IPS-18a (cell line): Measurements from ENCODE around the gene FGF14.

Experiments used
- H3K27ac ChIP-seq: one replicate; pipeline ENCODE4 v1.5.1; 2013; ENCODE audit warnings: low read length
- H3K27me3 ChIP-seq: one replicate; pipeline ENCODE4 v1.6.1; 2013; ENCODE audit warnings: mild to moderate bottlenecking, low read length; ENCODE audit not compliant: control insufficient read depth, insufficient read depth
- H3K36me3 ChIP-seq: one replicate; pipeline ENCODE4 v1.6.1; 2013; ENCODE audit warnings: low read depth, low read length; ENCODE audit not compliant: control insufficient read depth
- H3K4me1 ChIP-seq: one replicate; pipeline ENCODE4 v1.6.1; 2013; ENCODE audit warnings: low read depth, low read length; ENCODE audit not compliant: control insufficient read depth
- H3K4me3 ChIP-seq: one replicate; pipeline ENCODE4 v1.5.1; 2013; ENCODE audit warnings: low read length
- H3K9ac ChIP-seq: one replicate; pipeline ENCODE4 v1.6.1; 2013; ENCODE audit warnings: mild to moderate bottlenecking, low read length, moderate library complexity
- H3K9me3 ChIP-seq: one replicate; pipeline ENCODE4 v1.6.1; 2013; ENCODE audit warnings: low read depth, low read length; ENCODE audit not compliant: control insufficient read depth

FGF14 gene

DNA sequence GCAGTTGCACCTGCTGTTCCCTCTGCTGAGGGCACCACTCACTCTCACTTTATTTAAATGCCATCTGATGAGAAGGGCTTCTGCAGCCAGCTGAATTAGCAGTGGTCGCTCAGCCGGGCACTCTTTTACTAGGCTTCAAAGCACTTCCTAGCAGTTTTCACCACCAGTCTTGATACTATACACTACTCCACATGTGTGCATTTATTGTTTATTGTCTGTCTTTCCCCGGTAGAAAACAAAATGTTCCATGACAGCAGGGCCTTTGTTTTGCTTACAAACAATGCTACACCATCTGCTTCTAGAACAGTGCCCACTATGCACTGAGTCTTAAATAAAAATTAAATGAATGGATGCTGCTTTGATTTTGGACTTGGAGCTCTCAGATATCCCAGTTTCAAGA is 404.9 kb downstream of the FGF14 start:
- no peak overlapping the region for H3K27ac ChIP-seq
- H3K27me3 ChIP-seq = no peaks in the 10 kb centered on the region
- H3K4me3 ChIP-seq = no peak overlapping the region
- H3K4me1 ChIP-seq = no peaks in the 10 kb centered on the region
- H3K9ac ChIP-seq = no peak overlapping the region
- no peaks in the 10 kb centered on the region for H3K9me3 ChIP-seq
- no peaks in the 10 kb centered on the region for H3K36me3 ChIP-seq

DNA sequence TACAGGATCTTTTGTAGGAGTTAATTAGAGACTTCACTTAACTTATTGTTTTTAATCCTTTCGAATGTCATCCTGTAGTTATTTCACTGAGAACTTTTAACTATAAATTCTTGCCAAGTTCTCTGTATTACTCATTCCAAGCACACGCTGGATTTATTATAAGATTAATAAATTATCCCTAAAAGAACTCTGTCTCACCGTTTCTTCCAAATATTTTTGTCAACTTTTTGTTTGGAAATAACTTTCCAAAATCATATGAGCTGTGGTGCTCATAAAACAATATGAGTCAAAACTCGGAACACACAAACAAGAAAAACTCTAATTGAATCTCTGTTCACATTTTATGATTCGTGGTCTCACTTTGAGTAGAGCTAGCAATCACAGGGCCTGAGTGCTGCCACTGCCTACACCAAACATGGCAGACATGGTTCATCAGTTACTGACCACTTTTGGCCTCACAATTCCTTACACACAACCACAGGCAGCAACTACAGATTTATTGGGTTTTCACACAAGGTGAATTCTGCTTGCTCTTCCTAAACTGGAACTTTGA is 412.0 kb downstream of the FGF14 start:
- H3K4me3 ChIP-seq = no peak overlapping the region
- no peaks in the 10 kb centered on the region for H3K27me3 ChIP-seq
- H3K9ac ChIP-seq = no peak overlapping the region
- no peaks in the 10 kb centered on the region for H3K9me3 ChIP-seq
- H3K27ac ChIP-seq = no peak overlapping the region
- H3K36me3 ChIP-seq = no peaks in the 10 kb centered on the region
- no peaks in the 10 kb centered on the region for H3K4me1 ChIP-seq

DNA sequence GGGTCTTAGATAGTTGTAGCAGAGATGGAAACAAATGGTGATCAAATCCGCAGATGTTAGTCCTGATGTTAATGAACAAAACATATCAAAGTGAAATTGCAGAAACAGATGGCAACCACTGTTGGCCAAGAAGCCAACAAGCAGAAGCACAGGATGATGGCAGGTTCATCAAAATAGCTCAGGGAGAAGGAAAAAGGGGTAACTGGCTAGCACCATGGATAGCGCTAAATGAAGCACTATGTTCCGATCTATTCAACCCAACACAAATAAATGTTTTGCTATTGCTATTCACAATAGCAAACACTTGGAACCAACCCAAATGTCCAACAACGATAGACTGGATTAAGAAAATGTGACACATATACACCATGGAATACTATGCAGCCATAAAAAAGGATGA is 413.7 kb downstream of the FGF14 start:
- Histone ChIP-seq H3K4me1 (no peaks in the 10 kb centered on the region), H3K9me3 (no peaks in the 10 kb centered on the region), H3K27ac (no peak overlapping the region), H3K36me3 (no peaks in the 10 kb centered on the region), H3K27me3 (no peaks in the 10 kb centered on the region), H3K4me3 (no peak overlapping the region), H3K9ac (no peak overlapping the region)

DNA sequence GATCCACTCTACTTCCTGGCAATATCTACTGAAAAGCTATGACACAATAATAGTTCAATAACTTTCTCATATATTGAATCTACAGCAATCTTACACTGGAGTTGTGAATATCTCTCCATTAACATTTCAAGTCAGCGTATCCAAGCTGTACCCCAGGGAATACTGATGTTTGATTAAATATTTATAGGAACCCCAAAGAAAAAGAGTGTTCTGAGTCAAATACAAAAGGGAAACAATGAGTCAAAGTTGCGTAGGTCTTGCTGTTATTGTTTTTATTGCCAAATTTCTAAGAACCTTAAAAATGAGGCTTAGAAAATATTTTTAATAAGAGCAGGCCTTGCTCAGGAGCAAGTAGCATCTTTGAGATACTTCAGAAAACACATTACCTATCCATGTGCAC is 415.5 kb downstream of the FGF14 start:
- Histone ChIP-seq H3K27me3 (no peaks in the 10 kb centered on the region), H3K9me3 (no peaks in the 10 kb centered on the region), H3K27ac (no peak overlapping the region), H3K4me1 (no peaks in the 10 kb centered on the region), H3K9ac (no peak overlapping the region), H3K4me3 (no peak overlapping the region), H3K36me3 (no peaks in the 10 kb centered on the region)

DNA sequence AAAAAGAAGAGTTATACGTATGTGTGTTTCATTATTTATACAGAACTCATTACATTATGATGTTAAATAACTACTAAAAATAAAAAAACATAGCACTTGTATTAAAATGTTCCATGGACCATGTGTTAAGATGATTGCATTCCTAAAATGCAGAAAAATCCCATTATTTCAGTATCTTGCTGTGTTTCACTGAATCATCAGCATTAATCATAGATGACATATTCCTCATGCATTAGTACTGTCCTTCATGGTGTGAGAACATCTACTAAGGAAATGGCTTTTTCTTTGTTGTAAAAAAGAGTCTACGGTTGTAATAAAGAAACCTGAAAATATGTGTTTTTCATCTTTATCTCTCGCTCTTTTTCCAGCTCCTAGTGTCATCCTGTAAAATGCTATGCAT is 416.5 kb downstream of the FGF14 start:
- Histone ChIP-seq H3K9me3 (no peaks in the 10 kb centered on the region), H3K27ac (no peak overlapping the region), H3K9ac (no peak overlapping the region), H3K4me3 (no peak overlapping the region), H3K27me3 (no peaks in the 10 kb centered on the region), H3K36me3 (no peaks in the 10 kb centered on the region), H3K4me1 (no peaks in the 10 kb centered on the region)

DNA sequence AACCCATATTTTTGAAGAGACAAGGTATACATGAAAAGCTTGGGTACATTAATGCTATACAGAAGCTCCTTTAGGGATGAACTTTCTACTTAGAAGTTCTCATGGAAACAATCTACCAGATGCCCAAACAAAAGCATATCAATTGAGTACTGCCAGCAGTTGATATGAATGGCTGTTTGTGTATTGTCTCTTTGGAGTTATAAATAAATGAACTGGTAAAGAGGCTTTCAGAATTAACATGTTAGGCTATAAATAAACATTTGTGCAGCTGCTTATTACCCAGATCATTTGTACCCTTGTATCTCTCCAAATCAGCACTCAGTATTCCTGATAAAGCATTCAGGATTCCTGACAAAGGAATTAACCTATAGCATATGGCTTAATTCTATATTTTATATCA is 418.9 kb downstream of the FGF14 start:
- no peak overlapping the region for H3K9ac ChIP-seq

DNA sequence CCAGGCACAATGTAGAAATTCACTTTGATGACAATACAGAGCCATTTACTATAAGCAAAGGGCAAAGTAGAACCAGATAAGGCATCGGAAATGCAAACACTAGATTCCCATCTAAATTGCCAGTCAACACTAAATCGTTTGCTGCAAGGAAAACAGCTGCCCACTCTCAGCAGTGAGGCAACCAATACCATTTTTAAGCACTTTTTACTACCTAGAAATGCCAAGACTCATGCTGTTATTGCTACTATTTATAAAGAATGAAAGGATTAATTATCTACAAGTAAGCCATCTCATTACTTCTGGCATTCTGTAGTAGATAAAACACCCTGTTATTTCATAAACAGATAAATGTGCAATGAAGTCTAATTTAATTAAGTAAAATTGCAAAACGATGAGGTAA is 422.0 kb downstream of the FGF14 start:
- no peaks in the 10 kb centered on the region for H3K27me3 ChIP-seq
- H3K9me3 ChIP-seq = no peaks in the 10 kb centered on the region
- H3K9ac ChIP-seq = no peak overlapping the region
- no peaks in the 10 kb centered on the region for H3K4me1 ChIP-seq
- H3K36me3 ChIP-seq = no peaks in the 10 kb centered on the region
- no peak overlapping the region for H3K27ac ChIP-seq
- no peak overlapping the region for H3K4me3 ChIP-seq

More for the DNA sequence above, 418.9 kb downstream of the FGF14 start:
- Histone ChIP-seq H3K4me3 (no peak overlapping the region), H3K9me3 (no peaks in the 10 kb centered on the region), H3K36me3 (no peaks in the 10 kb centered on the region), H3K27ac (no peak overlapping the region), H3K27me3 (no peaks in the 10 kb centered on the region), H3K4me1 (no peaks in the 10 kb centered on the region)

DNA sequence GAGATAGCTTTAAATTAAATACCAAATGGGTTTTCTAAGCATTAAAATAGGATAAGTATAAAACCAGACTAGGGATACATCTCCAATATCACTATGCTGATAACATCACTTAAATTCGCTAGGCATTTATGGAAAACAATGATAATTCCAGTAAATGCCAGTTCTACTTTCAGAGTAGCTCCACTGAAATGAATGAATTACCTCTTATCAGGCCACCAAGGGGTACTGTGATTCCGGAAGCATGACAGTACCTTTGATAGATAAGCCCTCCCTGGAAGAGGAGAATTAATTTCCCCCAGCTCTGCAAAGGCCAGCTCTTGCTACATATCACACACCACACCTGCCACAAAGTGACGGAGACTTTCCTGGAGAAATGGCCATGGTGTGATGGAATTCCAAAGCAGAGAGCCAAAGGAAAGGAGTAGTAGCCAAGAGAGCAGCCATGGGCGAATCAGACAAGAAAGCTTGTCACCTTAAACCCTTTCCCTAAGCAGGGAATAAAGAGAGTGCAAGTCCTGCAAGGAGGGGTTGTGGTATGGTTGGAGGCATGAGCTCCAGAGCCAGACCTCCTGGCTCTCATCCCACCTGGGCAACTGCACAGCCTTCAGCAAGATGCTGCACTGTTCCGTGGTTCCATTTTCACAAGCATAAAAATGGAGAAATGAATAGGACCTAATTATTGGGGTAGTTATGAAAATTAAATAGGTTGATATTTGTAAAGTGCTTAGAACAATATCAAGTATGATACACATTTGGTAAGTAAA is 423.1 kb downstream of the FGF14 start:
- Histone ChIP-seq H3K27me3 (no peaks in the 10 kb centered on the region), H3K4me3 (no peak overlapping the region), H3K4me1 (no peaks in the 10 kb centered on the region), H3K27ac (no peak overlapping the region), H3K36me3 (no peaks in the 10 kb centered on the region), H3K9me3 (no peaks in the 10 kb centered on the region), H3K9ac (no peak overlapping the region)

DNA sequence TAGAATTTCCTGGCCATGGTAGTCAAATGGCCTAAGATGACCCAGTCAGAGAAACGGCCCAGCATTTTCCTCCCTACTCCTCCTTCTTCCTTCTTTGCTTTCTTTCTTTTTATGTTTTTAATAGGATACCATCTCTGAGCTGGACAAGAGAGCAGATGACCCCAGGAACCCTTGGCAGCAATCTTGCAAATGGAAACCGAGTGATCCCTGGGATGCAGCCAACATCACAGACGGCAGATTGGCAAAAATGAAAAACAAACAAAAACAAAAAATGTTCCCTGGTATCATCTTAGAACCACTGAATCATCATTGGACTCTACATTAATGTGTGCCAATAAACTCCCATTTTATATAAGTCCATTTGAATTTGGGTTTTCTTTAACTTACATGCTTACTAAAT is 424.4 kb downstream of the FGF14 start:
- no peaks in the 10 kb centered on the region for H3K36me3 ChIP-seq
- no peaks in the 10 kb centered on the region for H3K9me3 ChIP-seq
- H3K27ac ChIP-seq = no peak overlapping the region
- H3K9ac ChIP-seq = no peak overlapping the region
- H3K27me3 ChIP-seq = no peaks in the 10 kb centered on the region
- no peak overlapping the region for H3K4me3 ChIP-seq
- H3K4me1 ChIP-seq = no peaks in the 10 kb centered on the region

DNA sequence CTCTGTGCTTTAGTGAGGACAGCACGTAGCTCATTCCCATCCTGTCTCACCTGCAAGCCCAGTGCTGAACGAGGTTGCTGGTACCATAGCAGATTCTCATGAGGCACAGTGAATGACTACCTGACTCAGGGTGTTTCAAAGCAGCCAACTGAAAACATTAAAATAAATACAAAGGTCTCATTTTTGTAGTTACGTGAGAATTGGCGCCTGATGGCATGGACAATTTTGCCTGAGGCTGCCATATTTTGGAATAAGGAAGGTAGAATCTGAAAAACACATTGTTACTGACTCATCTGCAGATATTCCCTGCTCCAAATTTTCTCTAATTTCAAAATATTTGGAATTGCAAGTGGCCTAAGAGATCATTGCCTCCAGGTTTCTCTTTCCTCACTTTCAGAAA is 429.7 kb downstream of the FGF14 start:
- Histone ChIP-seq H3K9ac (no peak overlapping the region), H3K4me3 (no peak overlapping the region), H3K27ac (no peak overlapping the region), H3K4me1 (peaks cover 6% of the 10 kb centered on the region), H3K36me3 (no peaks in the 10 kb centered on the region), H3K27me3 (no peaks in the 10 kb centered on the region), H3K9me3 (no peaks in the 10 kb centered on the region)

DNA sequence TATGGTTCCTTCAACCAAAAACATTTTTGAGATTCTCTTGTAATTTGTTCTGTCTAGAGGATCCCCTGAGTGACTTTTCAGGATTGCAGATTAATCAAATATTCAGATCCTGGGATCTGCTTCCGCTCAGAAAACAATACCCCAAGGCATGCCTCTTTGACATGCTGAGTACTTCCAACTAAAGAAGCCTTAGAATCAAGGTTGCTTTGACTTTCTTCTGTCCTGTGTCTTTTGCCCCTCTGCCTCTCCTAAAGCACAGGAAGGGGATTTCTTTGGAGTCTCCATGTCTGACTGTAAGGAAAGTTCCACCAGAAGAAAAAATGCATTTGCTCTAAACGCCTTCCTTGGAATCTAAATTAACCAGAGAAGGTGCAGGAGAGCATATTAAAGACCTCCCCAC is 431.5 kb downstream of the FGF14 start:
- Histone ChIP-seq H3K9ac (no peak overlapping the region), H3K27ac (no peak overlapping the region), H3K9me3 (no peaks in the 10 kb centered on the region), H3K4me3 (no peak overlapping the region), H3K36me3 (no peaks in the 10 kb centered on the region), H3K27me3 (no peaks in the 10 kb centered on the region), H3K4me1 (peaks cover 6% of the 10 kb centered on the region)

DNA sequence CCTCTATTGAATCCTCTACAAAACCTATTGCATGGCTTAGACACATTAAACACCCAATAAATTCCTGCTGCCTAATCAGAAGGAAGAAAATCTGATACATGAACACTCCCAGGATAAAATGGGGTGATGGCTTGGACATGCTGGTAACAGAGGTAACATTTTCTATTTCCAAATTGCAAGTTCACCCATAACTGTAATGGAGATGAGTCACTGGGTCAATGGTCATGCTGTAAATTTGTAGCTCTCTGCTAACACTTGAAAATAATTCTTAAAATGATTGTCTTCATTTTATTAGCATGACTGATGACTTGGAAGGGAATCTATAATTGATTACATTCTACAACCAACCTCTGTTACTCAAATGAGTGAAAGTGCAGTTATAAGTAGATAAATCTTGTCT is 434.1 kb downstream of the FGF14 start:
- Histone ChIP-seq H3K9me3 (no peaks in the 10 kb centered on the region), H3K4me3 (no peak overlapping the region), H3K4me1 (peaks cover 6% of the 10 kb centered on the region), H3K9ac (no peak overlapping the region), H3K27ac (no peak overlapping the region), H3K27me3 (no peaks in the 10 kb centered on the region), H3K36me3 (no peaks in the 10 kb centered on the region)
